Trophoblast cell (in vitro differentiated cells and primary cell): Measurements from ENCODE around the gene FGD3.

Experiments used
- DNase-seq, 2 donors: peaks; one replicate each; pipeline ENCODE4 v3.0.0-alpha.2; 2016
- H2AFZ ChIP-seq: 2 replicates; pipeline ENCODE4 v1.6.1; 2013; ENCODE audit warnings: low read length, moderate library complexity, mild to moderate bottlenecking; ENCODE audit not compliant: insufficient read depth, poor library complexity
- H2AK5ac ChIP-seq: 2 replicates; pipeline ENCODE4 v1.6.1; 2013; ENCODE audit warnings: mild to moderate bottlenecking, low read length
- H2BK120ac ChIP-seq: 2 replicates; pipeline ENCODE4 v1.6.1; 2013; ENCODE audit warnings: low read length, mild to moderate bottlenecking, moderate library complexity; ENCODE audit not compliant: insufficient read depth, poor library complexity
- H2BK12ac ChIP-seq: 2 replicates; pipeline ENCODE4 v1.6.1; 2013; ENCODE audit warnings: mild to moderate bottlenecking, low read length, moderate library complexity
- H2BK5ac ChIP-seq: 2 replicates; pipeline ENCODE4 v1.6.1; 2013; ENCODE audit warnings: low read length, low read depth, moderate library complexity, mild to moderate bottlenecking; ENCODE audit not compliant: poor library complexity
- H3K14ac ChIP-seq: 2 replicates; pipeline ENCODE4 v1.6.1; 2013; ENCODE audit warnings: mild to moderate bottlenecking, low read length
- H3K18ac ChIP-seq: 2 replicates; pipeline ENCODE4 v1.6.1; 2013; ENCODE audit warnings: mild to moderate bottlenecking, low read length
- H3K23ac ChIP-seq: 2 replicates; pipeline ENCODE4 v1.6.1; 2013; ENCODE audit warnings: low read length
- H3K27ac ChIP-seq: 2 replicates; pipeline ENCODE4 v1.5.1; 2013; ENCODE audit warnings: low read depth, mild to moderate bottlenecking, inconsistent platforms, low read length, moderate library complexity
- H3K27me3 ChIP-seq: 2 replicates; pipeline ENCODE4 v1.6.1; 2013; ENCODE audit warnings: inconsistent platforms, mild to moderate bottlenecking, low read length, moderate library complexity; ENCODE audit not compliant: insufficient read depth
- H3K36me3 ChIP-seq, 2 experiments: 1 replicate in 1 of 2; 2 replicates in 1 of 2; pipeline ENCODE4 v1.6.1; 2013; ENCODE audit warnings: low read length in 2 of 2, mild to moderate bottlenecking in 2 of 2, moderate library complexity in 1 of 2; ENCODE audit not compliant: insufficient read depth in 2 of 2, control insufficient read depth in 1 of 2
- H3K4ac ChIP-seq: 2 replicates; pipeline ENCODE4 v1.6.1; 2013; ENCODE audit warnings: low read depth, mild to moderate bottlenecking, low read length, moderate library complexity
- H3K4me1 ChIP-seq, 2 experiments: 1 replicate in 1 of 2; 2 replicates in 1 of 2; pipeline ENCODE4 v1.6.1; 2013; ENCODE audit warnings: low read length in 2 of 2, mild to moderate bottlenecking in 2 of 2, moderate library complexity in 1 of 2; ENCODE audit not compliant: insufficient read depth in 2 of 2, control insufficient read depth in 1 of 2
- H3K4me2 ChIP-seq: 2 replicates; pipeline ENCODE4 v1.6.1; 2013; ENCODE audit warnings: inconsistent platforms, mild to moderate bottlenecking, low read length, moderate library complexity
- H3K4me3 ChIP-seq: 2 replicates; pipeline ENCODE4 v1.5.1; 2013; ENCODE audit warnings: mild to moderate bottlenecking, low read depth, low read length, inconsistent platforms
- H3K79me1 ChIP-seq: one replicate; pipeline ENCODE4 v1.6.1; 2013; ENCODE audit warnings: low read length
- H3K79me2 ChIP-seq: 2 replicates; pipeline ENCODE4 v1.6.1; 2013; ENCODE audit warnings: low read length, mild to moderate bottlenecking; ENCODE audit not compliant: control insufficient read depth, insufficient read depth, poor library complexity
- H3K9ac ChIP-seq: 2 replicates; pipeline ENCODE4 v1.6.1; 2013; ENCODE audit warnings: mild to moderate bottlenecking, low read length
- H3K9me3 ChIP-seq: 2 replicates; pipeline ENCODE4 v1.6.1; 2013; ENCODE audit warnings: low read depth, mild to moderate bottlenecking, control low read depth, inconsistent platforms, low read length; ENCODE audit not compliant: insufficient read depth
- H4K12ac ChIP-seq: 2 replicates; pipeline ENCODE4 v1.6.1; 2013; ENCODE audit warnings: low read depth, mild to moderate bottlenecking, low read length, moderate library complexity
- H4K8ac ChIP-seq: 2 replicates; pipeline ENCODE4 v1.6.1; 2013; ENCODE audit warnings: low read depth, mild to moderate bottlenecking, low read length, moderate library complexity
- H4K91ac ChIP-seq: one replicate; pipeline ENCODE4 v1.6.1; 2013; ENCODE audit warnings: low read depth, mild to moderate bottlenecking, low read length, moderate library complexity
- WGBS: extraction: QIAGEN DNeasy Blood & Tissue Kit; methylation state at CpG from one replicate; pipeline ENCODE4 v1.1.7; 2013; ENCODE audit warnings: missing lambda C conversion rate; ENCODE audit not compliant: insufficient read length, insufficient coverage; ENCODE audit errors: extremely low coverage; 5-methylcytosine and 5-hydroxymethylcytosine counted together

FGD3 gene

GRCh38 chr9:93061260-93061751 lies 114.0 kb downstream of the FGD3 start:
- no CpG with 5 or more reads among the region's 4 CpGs for WGBS
- Histone ChIP-seq H3K27ac (no peak overlapping the region), H3K14ac (no peak overlapping the region)

GRCh38 chr9:93061791-93062763 lies 114.8 kb downstream of the FGD3 start:
- Histone ChIP-seq H3K23ac (no peak overlapping the region), H3K9me3 (no peaks in the 10 kb centered on the region), H2BK120ac (no peak overlapping the region), H2AK5ac (no peak overlapping the region), H3K27me3 (no peaks in the 10 kb centered on the region), H3K36me3 (no peaks in the 10 kb centered on the region), H3K14ac (no peak overlapping the region), H3K9ac (no peak overlapping the region), H3K4me2 (no peak overlapping the region), H2BK5ac (no peak overlapping the region), H4K8ac (no peak overlapping the region), H3K4me1 (peaks cover 4 to 5% of the 10 kb centered on the region in 2 experiments), H3K18ac (no peak overlapping the region), H3K4me3 (no peak overlapping the region), H3K4ac (no peak overlapping the region), H3K27ac (no peak overlapping the region), H2AFZ (no peak overlapping the region), H3K79me1 (no peaks in the 10 kb centered on the region), H3K79me2 (no peaks in the 10 kb centered on the region), H4K12ac (no peak overlapping the region), H2BK12ac (no peak overlapping the region), H4K91ac (no peak overlapping the region)
- no CpG with 5 or more reads among the region's 19 CpGs for WGBS
- DNase-seq = peak in 1 of 2 donors; percentile 14

More at GRCh38 chr9:93061260-93061751, 114.0 kb downstream of the FGD3 start:
- H3K23ac ChIP-seq = no peak overlapping the region
- no peak overlapping the region for H2BK12ac ChIP-seq
- H3K9me3 ChIP-seq = no peaks in the 10 kb centered on the region
- H3K4me2 ChIP-seq = no peak overlapping the region
- no peaks in the 10 kb centered on the region for H3K27me3 ChIP-seq
- no peak overlapping the region for H4K12ac ChIP-seq
- no peak overlapping the region for H4K91ac ChIP-seq
- no peak overlapping the region for H3K4ac ChIP-seq
- H2BK120ac ChIP-seq = no peak overlapping the region
- H2AFZ ChIP-seq = no peak overlapping the region
- DNase-seq = no peak
- H3K4me3 ChIP-seq = no peak overlapping the region
- no peak overlapping the region for H3K18ac ChIP-seq
- no peaks in the 10 kb centered on the region for H3K36me3 ChIP-seq
- no peak overlapping the region for H4K8ac ChIP-seq
- H3K4me1 ChIP-seq = peaks cover 4 to 5% of the 10 kb centered on the region in 2 experiments
- no peaks in the 10 kb centered on the region for H3K79me2 ChIP-seq
- H2AK5ac ChIP-seq = no peak overlapping the region
- H2BK5ac ChIP-seq = no peak overlapping the region
- no peak overlapping the region for H3K9ac ChIP-seq
- H3K79me1 ChIP-seq = no peaks in the 10 kb centered on the region

DNA sequence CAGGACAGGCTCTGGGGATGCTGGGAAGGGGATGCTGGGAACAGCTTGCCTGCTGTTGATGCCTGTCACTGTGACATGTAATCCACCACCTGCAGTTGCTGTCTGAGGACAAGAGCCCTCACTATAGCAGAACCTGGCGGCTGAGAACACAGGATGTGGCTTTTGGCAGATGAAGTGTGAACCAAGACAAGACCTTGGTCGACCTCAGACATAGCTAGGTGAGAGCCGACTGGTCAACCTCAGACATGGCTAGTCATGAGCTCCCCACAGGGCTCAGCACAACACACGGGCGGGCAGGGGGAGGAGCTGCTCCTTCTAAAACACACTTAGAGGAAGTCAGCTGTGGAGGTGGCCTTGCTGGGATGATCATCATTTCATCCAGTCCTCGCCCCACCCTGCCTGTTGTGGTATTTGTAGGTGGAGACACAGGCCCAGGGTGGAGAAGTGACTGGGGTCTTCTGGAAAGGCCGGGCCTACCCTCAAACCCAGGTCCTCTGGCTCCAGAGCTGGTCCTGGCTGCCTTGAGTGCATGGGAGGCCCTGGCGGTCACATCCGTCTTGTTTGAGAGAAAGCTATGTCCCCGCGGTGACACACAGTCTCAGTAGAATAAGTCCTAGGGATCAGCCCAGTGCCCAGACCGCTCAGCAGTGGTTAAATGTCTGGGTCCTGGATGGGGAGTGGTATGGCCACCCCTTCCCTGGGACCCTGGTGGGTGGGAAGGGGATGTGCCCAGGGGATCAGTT lies 117.2 kb downstream of the FGD3 start:
- no peak overlapping the region for H2AFZ ChIP-seq
- no peaks in the 10 kb centered on the region for H3K4me1 ChIP-seq

DNA sequence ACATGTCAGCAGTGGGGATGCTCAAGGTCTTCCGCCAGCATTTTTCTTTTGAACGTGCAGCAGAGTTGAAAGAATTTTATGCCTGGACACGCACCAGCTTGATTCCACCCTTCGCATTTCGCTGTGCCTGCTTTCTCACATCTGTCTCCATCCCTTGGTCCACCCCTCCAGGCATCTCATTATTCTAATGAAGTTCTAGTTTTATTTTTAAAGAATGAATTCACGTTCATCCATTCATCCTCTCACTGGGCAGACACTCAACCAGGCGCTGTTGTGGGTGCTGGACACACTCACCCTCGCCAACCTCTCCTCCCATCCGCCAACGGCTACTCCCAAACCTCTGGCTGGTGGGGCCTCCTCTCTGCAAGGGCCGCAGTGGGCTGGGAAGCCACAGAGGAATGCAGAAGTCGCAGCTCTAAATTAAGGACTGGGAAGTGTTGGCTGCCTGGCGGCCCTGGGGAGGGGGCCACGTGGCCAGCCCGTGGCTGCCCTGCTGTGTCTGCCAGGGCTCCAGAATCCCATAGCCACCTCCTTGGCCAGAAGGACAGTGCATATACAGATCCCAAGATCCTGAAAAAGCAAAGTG lies 117.9 kb downstream of the FGD3 start:
- H3K79me1 ChIP-seq = no peaks in the 10 kb centered on the region
- no peaks in the 10 kb centered on the region for H3K27me3 ChIP-seq
- no peak overlapping the region for H2BK120ac ChIP-seq
- no peak overlapping the region for H2AFZ ChIP-seq
- H3K18ac ChIP-seq = no peak overlapping the region
- DNase-seq = no peak
- H2BK5ac ChIP-seq = no peak overlapping the region
- H4K8ac ChIP-seq = no peak overlapping the region
- H3K79me2 ChIP-seq = no peaks in the 10 kb centered on the region
- no peak overlapping the region for H4K91ac ChIP-seq
- no peak overlapping the region for H3K9ac ChIP-seq
- H3K4me1 ChIP-seq = no peaks in the 10 kb centered on the region
- H2BK12ac ChIP-seq = no peak overlapping the region
- H4K12ac ChIP-seq = no peak overlapping the region
- H3K23ac ChIP-seq = no peak overlapping the region
- no peak overlapping the region for H3K4ac ChIP-seq
- H3K9me3 ChIP-seq = no peaks in the 10 kb centered on the region
- H3K4me3 ChIP-seq = no peak overlapping the region
- no peak overlapping the region for H3K4me2 ChIP-seq
- H3K27ac ChIP-seq = no peak overlapping the region
- H3K36me3 ChIP-seq = no peaks in the 10 kb centered on the region
- no peak overlapping the region for H3K14ac ChIP-seq
- no peak overlapping the region for H2AK5ac ChIP-seq
- WGBS = no CpG with 5 or more reads among the region's 15 CpGs

More for the DNA sequence above, 117.2 kb downstream of the FGD3 start:
- H3K4me3 ChIP-seq = no peak overlapping the region
- no peak overlapping the region for H2BK5ac ChIP-seq
- no peaks in the 10 kb centered on the region for H3K27me3 ChIP-seq
- H3K9ac ChIP-seq = no peak overlapping the region
- DNase-seq = no peak
- H4K91ac ChIP-seq = no peak overlapping the region
- H2AK5ac ChIP-seq = no peak overlapping the region
- no peak overlapping the region for H3K4ac ChIP-seq
- H3K14ac ChIP-seq = no peak overlapping the region
- no CpG with 5 or more reads among the region's 12 CpGs for WGBS
- H3K79me2 ChIP-seq = no peaks in the 10 kb centered on the region
- H3K27ac ChIP-seq = no peak overlapping the region
- H3K4me2 ChIP-seq = no peak overlapping the region
- H2BK12ac ChIP-seq = no peak overlapping the region
- H3K18ac ChIP-seq = no peak overlapping the region
- H3K23ac ChIP-seq = no peak overlapping the region
- H4K8ac ChIP-seq = no peak overlapping the region
- H3K79me1 ChIP-seq = no peaks in the 10 kb centered on the region
- H3K36me3 ChIP-seq = no peaks in the 10 kb centered on the region
- no peak overlapping the region for H2BK120ac ChIP-seq
- H3K9me3 ChIP-seq = no peaks in the 10 kb centered on the region
- no peak overlapping the region for H4K12ac ChIP-seq
